ENCODE data around the gene KDM4C.

DNA sequence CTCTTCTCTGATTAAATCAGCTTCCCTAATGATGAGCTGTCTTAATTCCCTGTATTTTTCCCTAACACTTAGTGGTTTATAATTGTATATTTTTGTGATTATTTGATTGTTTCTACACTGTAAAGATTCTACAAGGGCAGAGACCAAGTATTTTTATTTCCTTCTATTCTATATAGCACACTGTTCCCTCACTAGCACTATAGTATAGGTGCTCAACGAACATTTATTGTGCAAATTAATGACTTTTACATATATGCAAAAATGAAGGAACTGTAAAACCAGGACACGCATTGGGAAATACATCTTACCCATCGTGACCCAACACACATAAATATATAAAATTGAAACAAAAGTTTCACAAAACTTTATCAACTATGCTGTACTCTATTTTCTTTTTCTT is 7.6 kb downstream of the KDM4C start:
- TF ChIP-seq POLR2A (IDR thresholded peaks at IDR 0.05; ENCODE audit: low read depth, low read length) = no peak
- TF ChIP-seq POLR2AphosphoS5 (IDR thresholded peaks at IDR 0.05; ENCODE audit: low read depth, low read length) = no peak
- no peak for TF ChIP-seq TAF1 (IDR thresholded peaks at IDR 0.05; ENCODE audit: borderline replicate concordance, low read depth, low read length)
